ENCODE data around the gene LIF.

LIF gene

DNA sequence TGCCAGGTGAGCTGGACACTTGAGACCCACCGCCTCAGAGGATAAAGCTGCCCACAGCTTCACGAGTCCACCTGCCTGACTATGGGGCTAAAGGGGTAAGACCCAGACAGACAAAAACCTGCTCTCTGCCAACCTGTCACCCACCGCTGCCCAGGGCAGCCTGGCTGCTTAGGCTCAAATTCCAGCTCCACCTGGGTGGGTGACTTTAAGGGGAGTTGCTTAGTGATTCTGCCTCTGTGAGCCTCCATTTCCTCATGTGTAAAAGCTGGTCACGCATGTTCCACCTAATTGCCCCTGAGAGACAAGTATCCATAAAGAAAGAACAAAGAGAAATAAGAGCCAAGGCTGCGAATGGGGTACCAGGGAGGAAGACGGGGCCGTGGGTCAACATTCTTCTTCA lies 46.5 kb upstream of the LIF start:
- Histone ChIP-seq H3K9me3 (no peaks in the 10 kb centered on the region), H3K4me3 (no peak overlapping the region), H3K27me3 (no peaks in the 10 kb centered on the region), H3K36me3 (peaks cover 37 to 67% (median 67%) of the 10 kb centered on the region in 3 donors), H3K27ac (no peak overlapping the region), H3K4me1 (peaks cover 17 to 61% (median 25%) of the 10 kb centered on the region in 4 donors)
- TF ChIP-seq, protein P1, sequence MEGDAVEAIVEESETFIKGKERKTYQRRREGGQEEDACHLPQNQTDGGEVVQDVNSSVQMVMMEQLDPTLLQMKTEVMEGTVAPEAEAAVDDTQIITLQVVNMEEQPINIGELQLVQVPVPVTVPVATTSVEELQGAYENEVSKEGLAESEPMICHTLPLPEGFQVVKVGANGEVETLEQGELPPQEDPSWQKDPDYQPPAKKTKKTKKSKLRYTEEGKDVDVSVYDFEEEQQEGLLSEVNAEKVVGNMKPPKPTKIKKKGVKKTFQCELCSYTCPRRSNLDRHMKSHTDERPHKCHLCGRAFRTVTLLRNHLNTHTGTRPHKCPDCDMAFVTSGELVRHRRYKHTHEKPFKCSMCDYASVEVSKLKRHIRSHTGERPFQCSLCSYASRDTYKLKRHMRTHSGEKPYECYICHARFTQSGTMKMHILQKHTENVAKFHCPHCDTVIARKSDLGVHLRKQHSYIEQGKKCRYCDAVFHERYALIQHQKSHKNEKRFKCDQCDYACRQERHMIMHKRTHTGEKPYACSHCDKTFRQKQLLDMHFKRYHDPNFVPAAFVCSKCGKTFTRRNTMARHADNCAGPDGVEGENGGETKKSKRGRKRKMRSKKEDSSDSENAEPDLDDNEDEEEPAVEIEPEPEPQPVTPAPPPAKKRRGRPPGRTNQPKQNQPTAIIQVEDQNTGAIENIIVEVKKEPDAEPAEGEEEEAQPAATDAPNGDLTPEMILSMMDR (IDR thresholded peaks at IDR 0.05), result no peak
- intact Hi-C loops (cut with DNase I; ENCODE audit: low total_unique reads), result no loop called here
- DNase-seq, result no peak

DNA sequence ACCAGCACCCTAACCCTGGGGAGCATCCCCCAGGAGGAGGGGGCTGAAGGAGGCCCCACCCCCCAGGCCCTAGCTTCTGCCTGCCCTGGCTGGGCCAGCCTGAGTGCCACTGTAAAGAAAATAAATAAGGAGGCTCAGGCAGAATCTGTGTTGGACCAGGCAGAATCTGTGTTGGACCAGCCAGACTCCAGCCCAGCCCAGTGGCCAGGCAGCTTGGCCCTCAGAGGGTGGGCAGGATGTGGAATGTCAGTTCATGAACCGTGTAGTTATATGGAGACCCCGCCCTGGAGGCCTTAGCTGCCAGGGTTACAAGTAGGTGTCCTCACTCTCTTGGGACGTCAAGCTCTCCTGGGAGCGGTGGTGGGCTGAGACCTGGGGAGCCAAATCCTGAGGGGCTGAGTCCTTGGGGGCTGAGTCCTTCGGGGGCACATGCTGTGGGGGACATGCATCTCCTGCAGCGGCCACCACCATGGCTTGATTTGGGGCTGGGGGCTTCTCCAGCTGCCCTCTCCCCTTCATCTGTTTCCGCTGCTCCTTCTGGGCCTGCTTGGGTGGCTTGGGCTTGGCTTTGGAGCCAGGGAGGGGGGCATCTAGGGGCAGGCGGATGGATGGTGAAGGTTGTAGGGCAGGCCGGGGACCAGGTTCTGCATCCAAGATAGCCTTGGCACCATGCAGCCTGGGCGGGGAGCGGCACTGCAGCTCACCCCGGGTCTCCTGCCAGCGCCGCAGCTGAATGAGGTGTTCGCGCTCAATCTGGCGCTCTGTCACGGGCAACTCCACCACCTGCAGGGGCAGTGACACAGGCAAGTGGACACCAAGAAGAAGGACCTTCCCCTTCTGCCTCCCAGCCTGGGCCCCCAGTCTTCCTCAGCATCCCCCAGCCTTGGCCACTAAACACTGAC lies 45.8 kb upstream of the LIF start:
- peak overlapping the region; percentile 89 to 99 for H3K27ac ChIP-seq
- intact Hi-C loops (cut with DNase I; ENCODE audit: low total_unique reads), result no loop called here
- peaks cover 17 to 60% (median 31%) of the 10 kb centered on the region in 4 donors for H3K4me1 ChIP-seq
- no peaks in the 10 kb centered on the region for H3K9me3 ChIP-seq
- no peak for DNase-seq
- peaks cover 37 to 60% (median 60%) of the 10 kb centered on the region in 3 donors for H3K36me3 ChIP-seq
- TF ChIP-seq, protein P1 (IDR thresholded peaks at IDR 0.05), result no peak
- no peaks in the 10 kb centered on the region for H3K27me3 ChIP-seq
- H3K4me3 ChIP-seq, result no peak overlapping the region

DNA sequence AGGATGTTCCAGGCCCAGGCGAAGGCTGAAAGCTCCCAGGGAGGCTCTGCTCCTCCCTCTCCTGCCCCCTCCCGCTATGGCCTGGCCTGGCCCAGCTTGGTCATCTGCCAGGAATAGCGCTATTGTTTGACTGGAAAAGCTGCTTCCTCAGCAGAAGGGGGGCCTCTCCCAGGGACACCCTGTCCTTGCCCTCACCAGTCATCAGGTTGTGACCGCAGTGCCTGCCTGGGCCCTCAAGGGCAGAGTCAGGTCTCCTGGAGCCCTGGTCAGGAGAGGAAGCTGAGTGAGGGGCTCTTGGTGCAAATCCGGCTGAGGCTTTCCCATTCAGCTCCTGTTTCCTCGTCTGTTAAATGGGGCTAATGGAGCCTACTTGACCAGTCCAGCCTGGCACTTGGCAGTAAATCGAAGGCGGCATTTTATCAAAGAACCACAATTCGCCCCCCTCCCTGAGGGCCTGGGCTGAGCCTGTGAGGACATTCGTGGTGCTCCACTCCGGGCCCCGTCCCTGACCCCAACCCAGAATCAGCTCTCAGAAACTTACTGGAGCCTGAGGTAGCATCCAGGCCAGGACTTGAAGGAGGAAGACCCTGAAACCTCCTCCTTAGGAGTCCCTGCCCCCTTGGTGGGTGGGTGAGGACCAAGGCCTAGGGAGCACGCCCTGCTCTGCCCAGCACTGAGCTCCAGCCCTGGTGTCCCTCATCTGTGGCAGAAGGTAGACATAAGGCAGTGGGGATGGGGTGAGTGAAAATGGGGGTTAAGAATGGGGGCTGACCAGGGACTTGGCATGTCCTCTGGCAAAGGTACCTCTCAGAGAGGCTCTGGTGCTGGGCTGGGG lies 44.7 kb upstream of the LIF start:
- H3K27ac ChIP-seq, result peak overlapping the region; percentile 89 to 99
- H3K27me3 ChIP-seq, result no peaks in the 10 kb centered on the region
- peaks cover 17 to 57% (median 31%) of the 10 kb centered on the region in 4 donors for H3K4me1 ChIP-seq
- DNase-seq, result peak; percentile 89 to 94
- no peak overlapping the region for H3K4me3 ChIP-seq
- H3K9me3 ChIP-seq, result no peaks in the 10 kb centered on the region
- H3K36me3 ChIP-seq, result peaks cover 27 to 58% (median 55%) of the 10 kb centered on the region in 3 donors
- TF ChIP-seq, protein P1 (IDR thresholded peaks at IDR 0.05), result no peak
- intact Hi-C loops (cut with DNase I; ENCODE audit: low total_unique reads), result no loop called here

DNA sequence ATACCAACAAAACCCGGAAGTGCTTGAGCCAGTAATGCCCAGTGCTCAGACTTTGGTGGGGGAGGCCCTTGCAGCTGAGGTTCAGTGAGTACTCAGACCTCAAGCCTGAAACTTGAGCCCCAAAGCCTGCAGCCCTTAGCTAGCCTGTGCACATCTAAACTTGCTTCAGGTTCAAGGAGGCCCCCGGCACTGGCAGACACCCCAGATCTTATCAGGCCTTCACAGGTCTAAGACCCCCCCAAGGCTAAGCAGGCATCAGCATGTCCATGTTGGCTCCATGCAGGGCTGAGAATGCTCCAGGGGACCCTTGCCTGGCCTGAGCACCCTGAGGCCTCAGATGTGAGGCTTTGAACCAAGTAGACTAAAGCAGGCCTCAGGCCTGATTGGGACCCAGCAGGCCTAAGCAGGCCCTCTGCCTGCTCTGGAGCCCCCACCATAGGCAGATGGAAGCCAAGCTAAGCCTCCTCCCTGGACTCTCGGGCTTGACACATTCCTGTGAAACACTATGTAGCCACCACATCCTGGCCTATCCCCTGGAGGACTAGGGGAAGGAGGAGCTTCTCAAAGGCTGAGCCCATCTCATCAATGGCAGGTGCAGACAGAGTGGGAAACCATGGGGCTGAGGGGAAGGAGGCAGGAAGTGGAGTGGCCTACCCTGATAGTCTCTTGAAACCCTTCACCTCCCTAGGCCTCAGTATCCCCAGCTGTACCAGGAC lies 43.9 kb upstream of the LIF start:
- intact Hi-C loops (cut with DNase I; ENCODE audit: low total_unique reads), result no loop called here
- Histone ChIP-seq H3K27ac (peak overlapping the region; percentile 89 to 99), H3K27me3 (no peaks in the 10 kb centered on the region), H3K4me1 (peaks cover 17 to 53% (median 31%) of the 10 kb centered on the region in 4 donors), H3K4me3 (peak overlapping the region; percentile 76 to 99), H3K9me3 (no peaks in the 10 kb centered on the region), H3K36me3 (peaks cover 27 to 57% (median 55%) of the 10 kb centered on the region in 3 donors)
- TF ChIP-seq, protein P1 (IDR thresholded peaks at IDR 0.05), result no peak
- peak in 1 of 2 donors; percentile 57 for DNase-seq

DNA sequence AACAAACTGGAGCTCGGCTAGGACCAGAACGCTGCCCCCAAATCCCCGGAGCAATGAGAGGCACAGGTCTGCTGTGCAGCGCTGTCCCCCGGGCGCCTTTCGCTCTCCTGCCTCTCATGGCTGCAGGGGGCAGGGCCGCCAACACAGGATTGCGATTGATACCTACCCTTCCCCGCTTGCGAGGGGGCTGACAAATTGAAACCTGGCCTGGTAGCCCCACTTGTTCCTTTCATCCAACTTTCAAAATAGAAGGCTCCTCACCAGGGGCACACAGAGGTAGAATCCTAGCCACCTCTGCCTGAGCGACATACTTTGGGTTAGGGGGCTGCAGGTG lies 43.4 kb upstream of the LIF start:
- peak in 1 of 2 donors; percentile 80 for DNase-seq
- no peaks in the 10 kb centered on the region for H3K9me3 ChIP-seq
- peaks cover 17 to 52% (median 31%) of the 10 kb centered on the region in 4 donors for H3K4me1 ChIP-seq
- TF ChIP-seq, protein P1 (IDR thresholded peaks at IDR 0.05), result peak in 1 of 2 experiments; percentile 16
- H3K4me3 ChIP-seq, result peak overlapping the region; percentile 76 to 99
- peaks cover 27 to 57% (median 55%) of the 10 kb centered on the region in 3 donors for H3K36me3 ChIP-seq
- H3K27me3 ChIP-seq, result no peaks in the 10 kb centered on the region
- intact Hi-C loops (cut with DNase I; ENCODE audit: low total_unique reads), result loop anchor here (2.0 kb wide), 2 partner anchors 37 to 67 kb away; partner anchors contain the start of genes CCDC157, SF3A1 and TBC1D10A
- peak overlapping the region; percentile 89 to 99 for H3K27ac ChIP-seq
